Prostate gland (tissue), 2 donors: Measurements from ENCODE around the gene KIF26B. TPM values are rescaled to one million over a fixed set of nuclear protein-coding genes. Genes with fewer than 3 reads are reported as not detected.

Source experiments
- DNase-seq: peaks from one replicate; pipeline ENCODE4 v3.0.0-alpha.2; 2019; ENCODE audit warnings: low spot score
- H3K27ac ChIP-seq, 2 donors: fragments of 200-600 bp; sonication (generic); 2 replicates each; pipeline ENCODE4 v1.5.1; 2017 to 2019
- H3K27me3 ChIP-seq: fragments of 200-600 bp; sonication (generic); replicated peaks from 2 replicates; pipeline ENCODE4 v1.5.1; 2019; ENCODE audit not compliant: insufficient read depth
- H3K36me3 ChIP-seq, 2 donors: fragments of 200-600 bp; sonication (generic); 1 replicate in 1 of 2; 2 replicates in 1 of 2; pipeline versions ENCODE4 v1.5.1 to v1.8.1; 2017 to 2019
- H3K4me1 ChIP-seq: fragments of 200-600 bp; sonication (generic); replicated peaks from 2 replicates; pipeline ENCODE4 v1.5.1; 2019
- H3K4me3 ChIP-seq, 2 donors: fragments of 200-600 bp; sonication (generic); 2 replicates each; pipeline ENCODE4 v1.5.1; 2017 to 2019
- H3K9me3 ChIP-seq: fragments of 200-600 bp; sonication (generic); 2 replicates; pipeline ENCODE4 v1.5.1; 2017
- CTCF ChIP-seq, 4 experiments: fragments of 200-600 bp in 2 of 4; fragments of 450-650 bp in 2 of 4; sonication (generic) in 2 of 4; IDR thresholded peaks; 1 replicate in 3 of 4; 2 replicates in 1 of 4; pipeline ENCODE4 v1.5.1; 2016 to 2019; ENCODE audit warnings: antibody characterized with exemption in 4 of 4, mild to moderate bottlenecking in 2 of 4, moderate library complexity in 2 of 4
- POLR2A ChIP-seq: fragments of 450-650 bp; IDR thresholded peaks from one replicate; pipeline ENCODE4 v1.6.1; 2016; ENCODE audit warnings: antibody characterized with exemption, mild to moderate bottlenecking
- POLR2AphosphoS5 ChIP-seq: sonication (generic); formaldehyde crosslinking; IDR thresholded peaks from one replicate; pipeline ENCODE4 v1.6.1; 2017; ENCODE audit warnings: antibody characterized with exemption
- WGBS: methylation state at CpG from one replicate; pipeline ENCODE4 v1.1.5; 2018; 5-methylcytosine and 5-hydroxymethylcytosine counted together
- intact Hi-C: fragments of 100-400 bp; cut with DNase I; formaldehyde crosslinking; loops from one replicate; pipeline ENCODE4 v1.14.2; 2022
- total RNA-seq, 2 donors: library from RNA; depleted of rRNA; stranded (reverse); fragments of >200 nt; gene quantifications; one replicate each; pipeline ENCODE4 v1.1.0, GENCODE V29; 2016

Gene KIF26B
- total RNA-seq, 2 donors from 2014 or later = 3.3 to 3.8 TPM

GRCh38 chr1:245325922-245326795 lies 171.4 kb downstream of the KIF26B start:
- no peaks in the 10 kb centered on the region for H3K9me3 ChIP-seq
- DNase-seq = no peak
- WGBS = 81% methylated on average over 16 of the region's 16 CpGs
- intact Hi-C loops = no loop called here
- no peaks in the 10 kb centered on the region for H3K4me1 ChIP-seq
- no peak overlapping the region for H3K4me3 ChIP-seq
- no peaks in the 10 kb centered on the region for H3K36me3 ChIP-seq
- no peak overlapping the region for H3K27ac ChIP-seq
- no peaks in the 10 kb centered on the region for H3K27me3 ChIP-seq
- no peak for TF ChIP-seq POLR2A
- TF ChIP-seq POLR2AphosphoS5 = peak; percentile 9

- Histone ChIP-seq H3K4me3 (no peak overlapping the region), H3K27ac (no peak overlapping the region), H3K9me3 (no peaks in the 10 kb centered on the region), H3K36me3 (no peaks in the 10 kb centered on the region), H3K27me3 (no peaks in the 10 kb centered on the region), H3K4me1 (no peaks in the 10 kb centered on the region)
- 80% methylated on average over 3 of the region's 3 CpGs for WGBS
- TF ChIP-seq POLR2A (no peak), CTCF (IDR thresholded peaks at IDR 0.05) (no peak), POLR2AphosphoS5 (no peak)
- intact Hi-C loops = no loop called here
- DNase-seq = no peak
These were observed 172.6 kb downstream of the KIF26B start for GRCh38 chr1:245327360-245327759.

GRCh38 chr1:245327842-245328241 lies 173.1 kb downstream of the KIF26B start:
- Histone ChIP-seq H3K4me3 (no peak overlapping the region), H3K4me1 (no peaks in the 10 kb centered on the region), H3K27ac (no peak overlapping the region), H3K9me3 (no peaks in the 10 kb centered on the region), H3K27me3 (no peaks in the 10 kb centered on the region), H3K36me3 (no peaks in the 10 kb centered on the region)
- TF ChIP-seq POLR2AphosphoS5 = no peak
- no peak for TF ChIP-seq CTCF (IDR thresholded peaks at IDR 0.05)
- no peak for TF ChIP-seq POLR2A
- no peak for DNase-seq
- intact Hi-C loops = no loop called here
- 94% methylated on average over 4 of the region's 4 CpGs for WGBS

- TF ChIP-seq POLR2AphosphoS5 = no peak
- no peak for TF ChIP-seq POLR2A
- TF ChIP-seq CTCF (IDR thresholded peaks at IDR 0.05) = no peak
- DNase-seq = no peak
- H3K4me3 ChIP-seq = no peak overlapping the region
- H3K4me1 ChIP-seq = no peaks in the 10 kb centered on the region
- no peak overlapping the region for H3K27ac ChIP-seq
- no peaks in the 10 kb centered on the region for H3K9me3 ChIP-seq
- intact Hi-C loops = no loop called here
- no peaks in the 10 kb centered on the region for H3K36me3 ChIP-seq
- no peaks in the 10 kb centered on the region for H3K27me3 ChIP-seq
- 97% methylated on average over 26 of the region's 26 CpGs for WGBS
These were observed 176.2 kb downstream of the KIF26B start for GRCh38 chr1:245330951-245331350.

- no peaks in the 10 kb centered on the region for H3K9me3 ChIP-seq
- H3K4me1 ChIP-seq = no peaks in the 10 kb centered on the region
- H3K4me3 ChIP-seq = no peak overlapping the region
- no peak for TF ChIP-seq POLR2A
- TF ChIP-seq CTCF (IDR thresholded peaks at IDR 0.05) = no peak
- no peak for TF ChIP-seq POLR2AphosphoS5
- H3K36me3 ChIP-seq = no peaks in the 10 kb centered on the region
- WGBS = 95% methylated on average over 6 of the region's 6 CpGs
- no peak overlapping the region for H3K27ac ChIP-seq
- no peak for DNase-seq
- intact Hi-C loops = no loop called here
- no peaks in the 10 kb centered on the region for H3K27me3 ChIP-seq
These were observed 177.3 kb downstream of the KIF26B start for GRCh38 chr1:245332085-245332484.
